ENCODE measurements around the gene PLAAT5. TPM values are rescaled to one million over a fixed set of nuclear protein-coding genes. Genes with fewer than 3 reads are reported as not detected.

PLAAT5 gene
- total and polyA plus RNA-seq, 2 of the 8 experiments (the other 6 are each of a cell fraction or from before 2014, with no cell fraction given), result 16.0 to 18.7 TPM

DNA sequence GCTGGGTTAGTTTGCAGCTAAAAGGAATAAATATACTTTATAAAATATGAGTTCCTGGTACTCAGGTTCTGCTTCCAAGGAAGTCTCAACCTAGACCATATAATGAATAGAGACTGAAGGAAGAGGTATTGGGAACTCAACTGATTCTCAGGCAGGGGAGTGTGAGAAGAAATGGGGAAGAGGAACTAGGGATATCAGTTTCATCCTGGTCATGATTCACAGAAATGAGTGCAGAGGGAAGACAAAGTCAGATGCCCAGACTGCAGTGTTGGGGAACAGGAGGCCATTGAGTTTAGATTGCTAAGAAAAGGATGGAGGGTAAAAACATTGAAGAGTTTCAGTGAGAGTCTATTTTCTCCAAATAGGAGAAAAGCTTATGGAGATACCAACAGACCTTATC lies 28.8 kb downstream of the PLAAT5 start:
- H3K36me3 ChIP-seq (ENCODE audit: control insufficient read depth in 2 of 4, insufficient read depth in 4 of 4, low read length in 3 of 4), result peaks cover 0 to 15% (median 6%) of the 10 kb centered on the region in 4 experiments; a peak in 3 of 8 replicates
- H3K4me3 ChIP-seq (ENCODE audit: extremely low read depth in 1 of 4, insufficient read depth in 2 of 4, low read depth in 3 of 4, low read length in 4 of 4), result no peak overlapping the region
- H3K4me1 ChIP-seq (replicated peaks in 1 of 4; ENCODE audit: control insufficient read depth in 3 of 4, insufficient read depth in 4 of 4, low read length in 3 of 4), result peaks cover 0 to 6% (median 3%) of the 10 kb centered on the region in 4 experiments; a peak in 3 of 7 replicates
- CTCF ChIA-PET (ENCODE audit: partially characterized antibody), result interaction anchor here (0.8 to 1.4 kb wide), 3 partner anchors 13 to 205 kb away, joined by 3 read pairs; no protein-coding TSS in a partner anchor
- DNase-seq (ENCODE audit: low read depth in 1 of 2, low spot score in 2 of 2), result no peak
- no peaks in the 10 kb centered on the region for H3K79me2 ChIP-seq (ENCODE audit: control insufficient read depth in 1 of 2, insufficient read depth in 2 of 2, low read length in 2 of 2)
- POLR2A ChIA-PET (ENCODE audit: partially characterized antibody), result no interaction called here
- no peak overlapping the region for H2AK5ac ChIP-seq (ENCODE audit: low read depth, low read length)
- TF ChIP-seq KDM4A (IDR thresholded peaks at IDR 0.05; ENCODE audit: low read depth, low read length, severe bottlenecking), result no peak
- TF ChIP-seq POLR2AphosphoS5 (IDR thresholded peaks at IDR 0.05; ENCODE audit: low read depth, low read length), result no peak
- TF ChIP-seq ASH2L (IDR thresholded peaks at IDR 0.05; ENCODE audit: low read length), result no peak
- no peak for TF ChIP-seq CEBPB (IDR thresholded peaks at IDR 0.05; ENCODE audit: low read depth, low read length)
- TF ChIP-seq, protein P1, sequence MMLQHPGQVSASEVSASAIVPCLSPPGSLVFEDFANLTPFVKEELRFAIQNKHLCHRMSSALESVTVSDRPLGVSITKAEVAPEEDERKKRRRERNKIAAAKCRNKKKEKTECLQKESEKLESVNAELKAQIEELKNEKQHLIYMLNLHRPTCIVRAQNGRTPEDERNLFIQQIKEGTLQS (IDR thresholded peaks at IDR 0.05; ENCODE audit: insufficient read depth, low read depth, low read length), result no peak
- no peak for TF ChIP-seq YY1 (IDR thresholded peaks at IDR 0.05; ENCODE audit: low read depth, low read length)
- no peak for TF ChIP-seq ZNF274 (IDR thresholded peaks at IDR 0.05; ENCODE audit: borderline replicate concordance, extremely low read depth, low read length)
- no peak for TF ChIP-seq GABPA (IDR thresholded peaks at IDR 0.05; ENCODE audit: borderline replicate concordance, insufficient read depth, low read length)
- H2BK120ac ChIP-seq (replicated peaks; ENCODE audit: low read depth, low read length), result no peak overlapping the region
- H3K56ac ChIP-seq (replicated peaks; ENCODE audit: insufficient read length, low read depth, low read length), result no peak overlapping the region
- H4K20me1 ChIP-seq (replicated peaks in 1 of 2; ENCODE audit: control insufficient read depth in 1 of 2, insufficient read depth in 2 of 2, low read length in 2 of 2), result no peaks in the 10 kb centered on the region
- no peak overlapping the region for H3K4me2 ChIP-seq (ENCODE audit: insufficient read depth in 1 of 2, low read depth in 2 of 2, low read length in 2 of 2)
- H3K18ac ChIP-seq (ENCODE audit: extremely low read depth, low read length), result no peak overlapping the region
- no peak overlapping the region for H2AFZ ChIP-seq (ENCODE audit: low read length)
- no peak overlapping the region for H3K4ac ChIP-seq (replicated peaks; ENCODE audit: insufficient read length, low read depth, low read length)
- no peak overlapping the region for H2BK5ac ChIP-seq (ENCODE audit: low read depth, low read length)
- H3K23ac ChIP-seq (ENCODE audit: insufficient read length), result no peak overlapping the region
- no peak overlapping the region for H3K9ac ChIP-seq (replicated peaks in 1 of 4; ENCODE audit: extremely low read depth in 1 of 4, low read depth in 3 of 4, low read length in 3 of 4)
- H3K79me1 ChIP-seq (ENCODE audit: low read depth, low read length), result no peaks in the 10 kb centered on the region
- no peak overlapping the region for H3K27ac ChIP-seq (ENCODE audit: low read depth, low read length)
- no peak overlapping the region for H3K14ac ChIP-seq (ENCODE audit: insufficient read length)
- H2BK15ac ChIP-seq (ENCODE audit: low read length), result no peak overlapping the region
- H4K8ac ChIP-seq (ENCODE audit: extremely low read depth, insufficient read depth, low read length), result no peak overlapping the region
- no peaks in the 10 kb centered on the region for H3K23me2 ChIP-seq (ENCODE audit: low read depth, low read length)
- FAIRE-seq, result no peak
- H4K91ac ChIP-seq (replicated peaks; ENCODE audit: insufficient read length, low read length), result no peak overlapping the region
- no peak overlapping the region for H2BK12ac ChIP-seq (ENCODE audit: low read depth, low read length)
- no peak overlapping the region for H4K5ac ChIP-seq (ENCODE audit: insufficient read length, low read depth, low read length)
- no peak overlapping the region for H2BK20ac ChIP-seq (ENCODE audit: low read length)
- no peaks in the 10 kb centered on the region for H3K9me3 ChIP-seq (ENCODE audit: insufficient read depth in 2 of 2, low read depth in 1 of 2, low read length in 1 of 2)
- no peaks in the 10 kb centered on the region for H3K27me3 ChIP-seq (replicated peaks in 1 of 4; ENCODE audit: control insufficient read depth in 3 of 4, extremely low read depth in 1 of 4, insufficient read depth in 3 of 4, low read length in 3 of 4)
